SK-N-SH treated with all-trans-retinoic acid at 6 μM for 48 hours (cell line): Measurements from ENCODE around the gene CLDN15.

Experiments used
- ATAC-seq: fragments of 200-7000 bp; cut with Tn5 transposase; 3 replicates; pipeline ENCODE4 v1.9.1; 2020; ENCODE audit warnings: mild to moderate bottlenecking, moderate library complexity
- ISL1 ChIP-seq: fragments of 250-450 bp; sonication (Bioruptor Pico); IDR thresholded peaks from 2 replicates; pipeline ENCODE4 v2.1.2; 2022; ENCODE audit warnings: mild to moderate bottlenecking, moderate library complexity
- PATZ1 ChIP-seq: fragments of 250-450 bp; sonication (Bioruptor Pico); IDR thresholded peaks from 2 replicates; pipeline ENCODE4 v1.8.0; 2020; ENCODE audit warnings: mild to moderate bottlenecking, moderate library complexity, borderline replicate concordance
- SNAI2 ChIP-seq: fragments of 250-450 bp; sonication (Bioruptor Pico); IDR thresholded peaks from 2 replicates; pipeline ENCODE4 v1.5.0; 2020; ENCODE audit warnings: mild to moderate bottlenecking, moderate library complexity

CLDN15 gene

GRCh38 chr7:101185258-101185839 lies 52.3 kb downstream of the CLDN15 start:
- TF ChIP-seq PATZ1 (CRISPR knock-in tag) (no peak), ISL1 (CRISPR knock-in tag) (peak; percentile 72; the same call in 1 of the 2 replicates), SNAI2 (CRISPR knock-in tag) (no peak)
- peak; percentile 28 for ATAC-seq
